MM.1S (cell line): ENCODE results near the gene TOX2.

Source experiments
- CTCF ChIP-seq: fragments of 300-600 bp; sonication (generic); IDR thresholded peaks from 2 replicates; pipeline ENCODE4 v1.5.1; 2016; ENCODE audit warnings: antibody characterized with exemption, low read length, mixed read lengths
- EZH2phosphoT487 ChIP-seq: fragments of 300-600 bp; sonication (generic); IDR thresholded peaks from 2 replicates; pipeline ENCODE4 v1.6.1; 2018; ENCODE audit warnings: antibody characterized with exemption, low read length

GRCh38 chr20:44097521-44098255 is 183.0 kb downstream of the TOX2 start:
- no peak for TF ChIP-seq CTCF
- TF ChIP-seq EZH2phosphoT487 = no peak
